ENCODE measurements around the gene NEO1. TPM values are rescaled to one million over a fixed set of nuclear protein-coding genes. Genes with fewer than 3 reads are reported as not detected.

NEO1 gene
- total RNA-seq, 1 experiment from 2014 or later: 41.8 TPM

- H3K79me1 ChIP-seq (ENCODE audit: insufficient read depth, low read depth, low read length, poor library complexity, severe bottlenecking): no peaks in the 10 kb centered on the region
- no peak overlapping the region for H3K23ac ChIP-seq (ENCODE audit: insufficient read length, low read depth, low read length)
- H2AK5ac ChIP-seq (ENCODE audit: insufficient read length, low read length): no peak overlapping the region
- no peak overlapping the region for H3T11ph ChIP-seq (ENCODE audit: low read length)
- no peak overlapping the region for H2BK120ac ChIP-seq (ENCODE audit: low read depth, low read length, poor library complexity, severe bottlenecking)
- H3K4ac ChIP-seq (ENCODE audit: low read depth, low read length): no peak overlapping the region
- no peaks in the 10 kb centered on the region for H3K27me3 ChIP-seq (ENCODE audit: insufficient read depth, low read length)
- H3K4me1 ChIP-seq (ENCODE audit: insufficient read depth, low read length): peaks cover 4% of the 10 kb centered on the region
- no peak overlapping the region for H4K8ac ChIP-seq (replicated peaks; ENCODE audit: insufficient read length, low read depth, low read length)
- H3K14ac ChIP-seq (ENCODE audit: insufficient read depth, low read length): no peak overlapping the region
- H3K79me2 ChIP-seq (ENCODE audit: insufficient read depth, low read length): no peaks in the 10 kb centered on the region
- H4K20me1 ChIP-seq (ENCODE audit: control insufficient read depth, insufficient read depth, insufficient read length): no peaks in the 10 kb centered on the region
- H3K56ac ChIP-seq (ENCODE audit: insufficient read length, low read depth, low read length): no peak overlapping the region
- no peak overlapping the region for H2BK20ac ChIP-seq (ENCODE audit: low read depth, low read length, poor library complexity, severe bottlenecking)
- no peaks in the 10 kb centered on the region for H3K9me3 Mint-ChIP-seq
- no peaks in the 10 kb centered on the region for H3K23me2 ChIP-seq (ENCODE audit: insufficient read length, low read depth, low read length, poor library complexity, severe bottlenecking)
- H3K27me3 Mint-ChIP-seq (ENCODE audit: low read depth): no peaks in the 10 kb centered on the region; the same call in 1 of the 2 replicates
- no peak overlapping the region for H3K27ac ChIP-seq (ENCODE audit: insufficient read length, low read depth, low read length)
- H3K4me2 ChIP-seq (ENCODE audit: insufficient read depth, insufficient read length, low read length): no peak overlapping the region
- no peak for TF ChIP-seq CTCF (conservative IDR thresholded peaks at IDR 0.05)
- no peak for DNase-seq
- no peak overlapping the region for H4K5ac ChIP-seq (ENCODE audit: insufficient read length, low read depth, low read length)
- H3K4me1 Mint-ChIP-seq: peaks cover 36 to 37% of the 10 kb centered on the region in 2 experiments
- no peaks in the 10 kb centered on the region for H3K9me3 ChIP-seq (ENCODE audit: control insufficient read depth, low read depth, low read length)
- no peak overlapping the region for H3K4me3 Mint-ChIP-seq
- no peak overlapping the region for H2AFZ ChIP-seq (ENCODE audit: low read length)
- H3K18ac ChIP-seq (ENCODE audit: insufficient read length, low read depth, low read length): no peak overlapping the region
- no peak overlapping the region for H2BK15ac ChIP-seq (ENCODE audit: low read depth, low read length)
- H2BK12ac ChIP-seq (ENCODE audit: insufficient read length, low read depth, low read length): no peak overlapping the region
- H3K27ac Mint-ChIP-seq: no peak overlapping the region
- no peak overlapping the region for H3K9ac ChIP-seq (ENCODE audit: extremely low read depth, insufficient read length, low read length)
- H3K36me3 Mint-ChIP-seq (ENCODE audit: insufficient read depth in 1 of 3, low read depth in 3 of 3): no peaks in the 10 kb centered on the region
- no CpG with 5 or more reads among the region's 4 CpGs for WGBS (ENCODE audit: extremely low coverage, insufficient read length, low lambda C conversion rate)
- no peak overlapping the region for H4K91ac ChIP-seq (ENCODE audit: insufficient read length, low read depth, low read length)
- H2BK5ac ChIP-seq (ENCODE audit: insufficient read length, low read length): no peak overlapping the region
Observed at GRCh38 chr15:73024168-73024567, 28.1 kb upstream of the NEO1 start.

All from H9 (cell line).